Measurements from ENCODE around the gene OTUB2.

Gene OTUB2

GRCh38 chr14:94022532-94023411, 3.4 kb upstream of the OTUB2 start:
- no peak for DNase-seq

GRCh38 chr14:94024549-94024948, 1.6 kb upstream of the OTUB2 start:
- DNase-seq = peak; percentile 12

- DNase-seq = no peak
Observed at GRCh38 chr14:94025720-94026119, 420 bp upstream of the OTUB2 start.

GRCh38 chr14:94026889-94027469, 839 bp downstream of the OTUB2 start:
- peak; percentile 12 for DNase-seq

GRCh38 chr14:94027566-94028449, 1.7 kb downstream of the OTUB2 start:
- DNase-seq = no peak

- no peak for DNase-seq
Observed at GRCh38 chr14:94028450-94028826, 2.3 kb downstream of the OTUB2 start.

- DNase-seq = no peak
Observed at GRCh38 chr14:94029265-94029664, 3.1 kb downstream of the OTUB2 start.

- DNase-seq = no peak
Observed at GRCh38 chr14:94029671-94030203, 3.6 kb downstream of the OTUB2 start.

GRCh38 chr14:94030571-94030970, 4.4 kb downstream of the OTUB2 start:
- DNase-seq = no peak

GRCh38 chr14:94031161-94031882, 5.2 kb downstream of the OTUB2 start:
- DNase-seq = no peak

- no peak for DNase-seq
Observed at GRCh38 chr14:94031883-94032279, 5.7 kb downstream of the OTUB2 start.

- no peak for DNase-seq
Observed at GRCh38 chr14:94034886-94035285, 8.7 kb downstream of the OTUB2 start.

- DNase-seq = peak; percentile 65
Observed at GRCh38 chr14:94036313-94037167, 10.4 kb downstream of the OTUB2 start.

- DNase-seq = no peak
Observed at GRCh38 chr14:94037954-94038353, 11.8 kb downstream of the OTUB2 start.

- no peak for DNase-seq
Observed at GRCh38 chr14:94038510-94038909, 12.4 kb downstream of the OTUB2 start.

- DNase-seq = no peak
Observed at GRCh38 chr14:94038921-94039629, 12.9 kb downstream of the OTUB2 start.

GRCh38 chr14:94040247-94040646, 14.1 kb downstream of the OTUB2 start:
- no peak for DNase-seq

- DNase-seq = no peak
Observed at GRCh38 chr14:94040796-94041195, 14.7 kb downstream of the OTUB2 start.

- no peak for DNase-seq
Observed at GRCh38 chr14:94041551-94042346, 15.6 kb downstream of the OTUB2 start.
